Smooth muscle cell (in vitro differentiated cells): ENCODE data around the gene SRD5A1. TPM values are rescaled to one million over a fixed set of nuclear protein-coding genes. Genes with fewer than 3 reads are reported as not detected.

Experiments
- DNase-seq: peaks from one replicate; lab custom pipeline; 2025; ENCODE audit not compliant: unreplicated experiment; lab: John Stamatoyannopoulos, UW
- H2AFZ ChIP-seq: fragments of 200-600 bp; sonication (generic); 2 replicates; pipeline ENCODE4 v1.6.0; 2016; ENCODE audit warnings: antibody characterized with exemption, low read depth, mild to moderate bottlenecking
- H3F3A ChIP-seq: fragments of 200-600 bp; sonication (generic); 2 replicates; pipeline ENCODE4 v1.6.0; 2017; ENCODE audit warnings: antibody characterized with exemption, low read depth
- H3K27ac ChIP-seq: fragments of 200-600 bp; sonication (generic); 2 replicates; pipeline ENCODE4 v1.5.1; 2016; ENCODE audit warnings: low read depth, mild to moderate bottlenecking
- H3K27me3 ChIP-seq: fragments of 200-600 bp; sonication (generic); 2 replicates; pipeline ENCODE4 v1.6.1; 2016; ENCODE audit warnings: low read depth, mild to moderate bottlenecking
- H3K36me3 ChIP-seq: fragments of 200-600 bp; sonication (generic); 2 replicates; pipeline ENCODE4 v1.5.1; 2016; ENCODE audit warnings: low read depth
- H3K4me1 ChIP-seq: fragments of 200-600 bp; sonication (generic); 2 replicates; pipeline ENCODE4 v1.5.1; 2016; ENCODE audit warnings: low read depth
- H3K4me2 ChIP-seq: fragments of 200-600 bp; sonication (generic); 2 replicates; pipeline ENCODE4 v1.6.0; 2016; ENCODE audit warnings: mild to moderate bottlenecking
- H3K4me3 ChIP-seq: fragments of 200-600 bp; sonication (generic); 2 replicates; pipeline ENCODE4 v1.5.1; 2016; ENCODE audit warnings: mild to moderate bottlenecking
- H3K79me2 ChIP-seq: fragments of 200-600 bp; sonication (generic); 2 replicates; pipeline ENCODE4 v1.6.0; 2016; ENCODE audit warnings: low read depth, mild to moderate bottlenecking
- H3K9ac ChIP-seq: fragments of 200-600 bp; sonication (generic); 2 replicates; pipeline ENCODE4 v1.6.0; 2016; ENCODE audit warnings: low read depth
- H3K9me3 ChIP-seq: fragments of 200-600 bp; sonication (generic); replicated peaks from 2 replicates; pipeline ENCODE4 v1.5.1; 2016; ENCODE audit warnings: low read depth
- H4K20me1 ChIP-seq: fragments of 200-600 bp; sonication (generic); 2 replicates; pipeline ENCODE4 v1.6.0; 2016; ENCODE audit warnings: low read depth
- WGBS: methylation state at CpG from one replicate; pipeline ENCODE4 v1.1.7; 2016; ENCODE audit warnings: low lambda C conversion rate; 5-methylcytosine and 5-hydroxymethylcytosine counted together
- polyA plus RNA-seq: library from polyadenylated mRNA; unstranded; fragments of >200 nt; fragmentation: Nextera tagmentation; extraction: Ambion mirVana; gene quantifications from 2 replicates; pipeline ENCODE4 v1.2.1, GENCODE V29; 2016
- total RNA-seq: library from RNA; depleted of rRNA; stranded (reverse); fragments of >200 nt; gene quantifications from 2 replicates; pipeline ENCODE4 v1.2.3, GENCODE V29; 2014
- TF ChIP-seq, protein P1 (sequence below): fragments of 200-600 bp; sonication (generic); IDR thresholded peaks from 2 replicates; pipeline ENCODE4 v1.5.1; 2017; ENCODE audit warnings: borderline replicate concordance, mild to moderate bottlenecking, antibody characterized with exemption; ENCODE audit not compliant: insufficient read depth, poor library complexity, severe bottlenecking

SRD5A1 gene
- total and polyA plus RNA-seq, 2 experiments from 2014 or later: 17.1 to 23.5 TPM

DNA sequence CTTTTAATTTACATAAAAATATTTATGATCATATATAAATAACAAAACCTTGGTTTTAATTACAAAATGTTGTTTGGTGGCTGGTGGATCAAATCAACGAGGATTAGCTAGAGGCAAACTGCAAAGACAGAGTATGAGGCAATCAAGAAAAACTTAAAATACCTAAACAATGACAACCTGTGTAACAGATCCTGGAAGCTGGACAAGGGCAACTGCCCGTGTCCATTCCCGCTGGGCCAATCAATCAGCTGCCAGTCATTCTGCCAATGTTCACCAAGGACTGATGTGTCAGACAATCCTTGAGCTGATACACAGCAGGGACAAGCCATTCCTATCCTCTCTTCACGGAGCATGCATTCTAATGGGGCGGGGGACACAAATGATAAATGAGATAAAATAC lies 76.8 kb downstream of the SRD5A1 start:
- Histone ChIP-seq H3K27ac (no peak overlapping the region), H3K9me3 (no peaks in the 10 kb centered on the region), H3K36me3 (no peaks in the 10 kb centered on the region), H3K4me1 (peaks cover 11% of the 10 kb centered on the region), H2AFZ (no peak overlapping the region), H3K4me2 (no peak overlapping the region), H3F3A (peaks cover 10% of the 10 kb centered on the region), H3K4me3 (no peak overlapping the region), H3K79me2 (peaks cover 8% of the 10 kb centered on the region), H4K20me1 (peaks cover 8% of the 10 kb centered on the region), H3K27me3 (no peaks in the 10 kb centered on the region), H3K9ac (no peak overlapping the region)
- TF ChIP-seq, protein P1, sequence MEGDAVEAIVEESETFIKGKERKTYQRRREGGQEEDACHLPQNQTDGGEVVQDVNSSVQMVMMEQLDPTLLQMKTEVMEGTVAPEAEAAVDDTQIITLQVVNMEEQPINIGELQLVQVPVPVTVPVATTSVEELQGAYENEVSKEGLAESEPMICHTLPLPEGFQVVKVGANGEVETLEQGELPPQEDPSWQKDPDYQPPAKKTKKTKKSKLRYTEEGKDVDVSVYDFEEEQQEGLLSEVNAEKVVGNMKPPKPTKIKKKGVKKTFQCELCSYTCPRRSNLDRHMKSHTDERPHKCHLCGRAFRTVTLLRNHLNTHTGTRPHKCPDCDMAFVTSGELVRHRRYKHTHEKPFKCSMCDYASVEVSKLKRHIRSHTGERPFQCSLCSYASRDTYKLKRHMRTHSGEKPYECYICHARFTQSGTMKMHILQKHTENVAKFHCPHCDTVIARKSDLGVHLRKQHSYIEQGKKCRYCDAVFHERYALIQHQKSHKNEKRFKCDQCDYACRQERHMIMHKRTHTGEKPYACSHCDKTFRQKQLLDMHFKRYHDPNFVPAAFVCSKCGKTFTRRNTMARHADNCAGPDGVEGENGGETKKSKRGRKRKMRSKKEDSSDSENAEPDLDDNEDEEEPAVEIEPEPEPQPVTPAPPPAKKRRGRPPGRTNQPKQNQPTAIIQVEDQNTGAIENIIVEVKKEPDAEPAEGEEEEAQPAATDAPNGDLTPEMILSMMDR: no peak
- DNase-seq: no peak
- 91% methylated on average over 5 of the region's 5 CpGs for WGBS

DNA sequence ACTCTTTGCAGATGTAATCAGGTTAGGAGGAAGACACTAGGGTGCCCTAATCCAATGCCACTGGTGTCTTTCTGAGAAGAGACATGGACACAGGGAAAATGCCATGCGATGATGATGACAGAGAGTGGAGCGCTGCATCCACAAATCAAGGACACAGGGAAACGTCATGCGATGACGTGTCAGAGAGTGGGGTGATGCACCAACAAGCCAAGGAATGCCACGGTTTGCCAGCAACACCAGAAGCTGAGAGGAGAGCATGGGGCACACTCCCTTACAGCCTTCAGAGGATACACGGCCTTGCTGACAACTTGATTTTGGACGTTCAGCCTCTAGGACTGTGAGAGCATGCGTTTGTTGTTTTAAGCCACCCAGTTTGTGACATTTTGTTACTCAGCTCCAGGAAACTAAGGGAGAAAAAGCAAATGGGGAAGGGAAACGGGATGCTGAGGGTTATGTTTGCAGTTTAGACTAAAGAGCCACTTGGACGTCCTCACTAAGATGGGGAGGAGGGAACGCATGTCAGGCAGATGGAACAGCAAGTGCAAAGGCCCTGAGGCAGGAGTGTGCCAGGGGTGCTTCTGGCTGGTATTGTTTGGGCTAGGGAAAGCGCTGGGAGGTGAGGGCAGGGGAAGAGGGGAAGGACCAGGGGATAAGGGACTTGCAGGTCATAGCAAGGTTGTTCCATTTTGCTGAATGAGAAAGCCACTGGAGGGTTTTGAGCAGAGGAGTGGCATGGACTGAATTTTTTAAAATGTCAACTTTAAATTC lies 77.5 kb downstream of the SRD5A1 start:
- no peak for DNase-seq
- Histone ChIP-seq H4K20me1 (peaks cover 15% of the 10 kb centered on the region), H3K27ac (no peak overlapping the region), H3K36me3 (no peaks in the 10 kb centered on the region), H3K4me3 (no peak overlapping the region), H2AFZ (no peak overlapping the region), H3F3A (peaks cover 10% of the 10 kb centered on the region), H3K79me2 (peaks cover 15% of the 10 kb centered on the region), H3K27me3 (no peaks in the 10 kb centered on the region), H3K4me2 (no peak overlapping the region), H3K4me1 (peaks cover 18% of the 10 kb centered on the region), H3K9ac (no peak overlapping the region), H3K9me3 (no peaks in the 10 kb centered on the region)
- TF ChIP-seq, protein P1: no peak
- WGBS: 89% methylated on average over 13 of the region's 13 CpGs

DNA sequence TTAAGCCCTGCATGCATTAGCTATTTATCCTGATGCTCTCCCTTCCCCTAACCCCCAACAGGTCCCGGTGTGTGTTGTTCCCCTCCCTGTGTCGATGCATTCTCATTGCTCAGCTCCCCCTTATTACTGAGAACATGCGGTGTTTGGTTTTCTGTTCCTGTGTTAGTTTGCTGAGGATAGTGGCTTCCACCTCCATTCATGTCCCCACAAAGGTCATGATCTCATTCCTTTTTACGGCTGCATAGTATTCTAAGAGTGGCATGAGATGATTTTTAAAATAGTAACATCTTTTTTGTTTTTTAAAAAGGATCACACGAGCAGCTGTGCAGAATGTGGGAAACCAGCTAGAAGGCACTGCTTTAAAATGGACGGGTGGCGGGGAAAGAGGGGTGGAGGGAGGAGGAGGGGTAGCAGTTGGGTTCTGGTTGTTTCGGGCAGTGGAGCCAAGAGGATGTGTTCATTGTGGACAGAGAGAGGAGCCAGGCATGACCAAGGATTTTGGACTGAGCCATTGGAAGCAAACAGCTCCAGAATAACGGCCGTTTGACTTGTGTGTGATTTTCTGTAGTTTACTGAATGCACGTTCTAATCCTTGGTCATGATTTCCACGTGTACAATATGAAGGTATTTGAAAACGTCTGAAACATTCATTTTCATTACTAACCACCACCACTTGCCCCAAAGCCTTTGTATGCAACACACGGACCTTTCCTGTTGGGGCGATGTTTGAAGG lies 78.3 kb downstream of the SRD5A1 start:
- Histone ChIP-seq H3F3A (peaks cover 13% of the 10 kb centered on the region), H3K36me3 (no peaks in the 10 kb centered on the region), H3K9ac (peak overlapping the region; percentile 93), H3K4me3 (peak overlapping the region; percentile 85), H3K4me1 (peaks cover 26% of the 10 kb centered on the region), H3K27me3 (no peaks in the 10 kb centered on the region), H4K20me1 (peaks cover 23% of the 10 kb centered on the region), H3K79me2 (peaks cover 23% of the 10 kb centered on the region), H3K9me3 (no peaks in the 10 kb centered on the region), H3K4me2 (peak overlapping the region; percentile 91), H3K27ac (peak overlapping the region; percentile 98), H2AFZ (peak overlapping the region; percentile 91)
- TF ChIP-seq, protein P1: no peak
- DNase-seq: no peak
- 54% methylated on average over 15 of the region's 15 CpGs for WGBS
